Activated T-cell treated with anti-CD3 and anti-CD28 coated beads, Interleukin-2, amount 50 U/mL, for 72 hours (primary cell): Measurements from ENCODE around the gene RARA. TPM values are rescaled to one million over a fixed set of nuclear protein-coding genes. Genes with fewer than 3 reads are reported as not detected.

Experiments used
- ATAC-seq, 2 donors: fragments of 150-1000 bp; cut with Tn5 transposase; replicated peaks in 1 of 2; 2 replicates each; pipeline ENCODE4 v1.10.0; 2021; ENCODE audit warnings: moderate library complexity in 2 of 2, mild to moderate bottlenecking in 1 of 2
- DNase-seq, 2 donors: peaks; one replicate each; pipeline ENCODE4 v3.0.0; 2021 to 2022; ENCODE audit warnings: mixed read lengths in 1 of 2
- H3K27ac Mint-ChIP-seq: one replicate; pipeline ENCODE4 v1.8.0; 2022; ENCODE audit warnings: mild to moderate bottlenecking, moderate library complexity, mixed read lengths
- H3K27me3 Mint-ChIP-seq: one replicate; pipeline ENCODE4 v1.8.0; 2022; ENCODE audit warnings: low read depth, mixed read lengths
- H3K36me3 Mint-ChIP-seq, 2 donors: one replicate each; pipeline ENCODE4 v1.8.0; 2022; ENCODE audit warnings: mixed read lengths in 2 of 2, mild to moderate bottlenecking in 1 of 2; ENCODE audit not compliant: insufficient read depth in 2 of 2
- H3K4me1 Mint-ChIP-seq: one replicate; pipeline ENCODE4 v1.8.0; 2022; ENCODE audit warnings: low read depth, mixed read lengths
- H3K4me3 Mint-ChIP-seq, 2 donors: one replicate each; pipeline ENCODE4 v1.8.0; 2022; ENCODE audit warnings: mild to moderate bottlenecking in 2 of 2, mixed read lengths in 2 of 2, moderate library complexity in 2 of 2
- H3K9me3 Mint-ChIP-seq, 2 donors: one replicate each; pipeline ENCODE4 v1.8.0; 2022; ENCODE audit warnings: mixed read lengths in 2 of 2
- total RNA-seq, 2 donors: library from RNA; stranded (reverse); gene quantifications; one replicate each; pipeline ENCODE4 v1.2.3, GENCODE V29; 2022

The RARA gene
- total RNA-seq, 2 donors from 2014 or later: 33.4 to 45.2 TPM

GRCh38 chr17:40313668-40314583 is 4.9 kb downstream of the RARA start:
- Mint-ChIP-seq H3K9me3 (no peaks in the 10 kb centered on the region), H3K27ac (peak overlapping the region; percentile 66), H3K4me1 (peaks cover 54% of the 10 kb centered on the region), H3K4me3 (peak overlapping the region; percentile 61 to 72), H3K36me3 (no peaks in the 10 kb centered on the region), H3K27me3 (no peaks in the 10 kb centered on the region)
- no peak for DNase-seq
- no peak for ATAC-seq

- Mint-ChIP-seq H3K9me3 (no peaks in the 10 kb centered on the region), H3K27me3 (no peaks in the 10 kb centered on the region), H3K4me1 (peaks cover 61% of the 10 kb centered on the region), H3K27ac (peak overlapping the region; percentile 66), H3K4me3 (peak overlapping the region; percentile 61 to 72), H3K36me3 (no peaks in the 10 kb centered on the region)
- ATAC-seq (peak; percentile 70 to 71), DNase-seq (peak; percentile 92 to 96)
Observed at GRCh38 chr17:40314584-40314956, 5.6 kb downstream of the RARA start.

GRCh38 chr17:40315206-40315605 is 6.2 kb downstream of the RARA start:
- Mint-ChIP-seq H3K36me3 (no peaks in the 10 kb centered on the region), H3K4me3 (no peak overlapping the region), H3K27ac (no peak overlapping the region), H3K9me3 (no peaks in the 10 kb centered on the region), H3K27me3 (no peaks in the 10 kb centered on the region), H3K4me1 (peaks cover 67% of the 10 kb centered on the region)
- DNase-seq (no peak), ATAC-seq (no peak)

- H3K9me3 Mint-ChIP-seq: no peaks in the 10 kb centered on the region
- no peak overlapping the region for H3K27ac Mint-ChIP-seq
- peaks cover 74% of the 10 kb centered on the region for H3K4me1 Mint-ChIP-seq
- no peaks in the 10 kb centered on the region for H3K27me3 Mint-ChIP-seq
- no peak for DNase-seq
- H3K4me3 Mint-ChIP-seq: peak overlapping the region; percentile 6 to 27
- ATAC-seq: no peak
- no peaks in the 10 kb centered on the region for H3K36me3 Mint-ChIP-seq
Observed at GRCh38 chr17:40315678-40316570, 6.9 kb downstream of the RARA start.

- no peak for DNase-seq
- Mint-ChIP-seq H3K27me3 (no peaks in the 10 kb centered on the region), H3K27ac (no peak overlapping the region), H3K36me3 (no peaks in the 10 kb centered on the region), H3K4me3 (no peak overlapping the region), H3K9me3 (no peaks in the 10 kb centered on the region), H3K4me1 (peaks cover 83% of the 10 kb centered on the region)
- ATAC-seq: no peak
Observed at GRCh38 chr17:40316571-40317344, 7.8 kb downstream of the RARA start.

GRCh38 chr17:40317345-40317873 is 8.4 kb downstream of the RARA start:
- peak overlapping the region; percentile 88 for H3K27ac Mint-ChIP-seq
- no peaks in the 10 kb centered on the region for H3K27me3 Mint-ChIP-seq
- DNase-seq: peak in 1 of 2 donors; percentile 59
- H3K9me3 Mint-ChIP-seq: no peaks in the 10 kb centered on the region
- ATAC-seq: no peak
- peaks cover 0 to 2% of the 10 kb centered on the region in 2 donors for H3K36me3 Mint-ChIP-seq
- peaks cover 89% of the 10 kb centered on the region for H3K4me1 Mint-ChIP-seq
- H3K4me3 Mint-ChIP-seq: peak overlapping the region; percentile 91 to 97

- Mint-ChIP-seq H3K27me3 (no peaks in the 10 kb centered on the region), H3K9me3 (no peaks in the 10 kb centered on the region), H3K27ac (peak overlapping the region; percentile 90), H3K4me3 (peak overlapping the region; percentile 91 to 97), H3K4me1 (peaks cover 91% of the 10 kb centered on the region), H3K36me3 (peaks cover 0 to 2% of the 10 kb centered on the region in 2 donors)
- ATAC-seq (peak; percentile 62 to 69), DNase-seq (peak; percentile 89 to 92)
Observed at GRCh38 chr17:40317880-40318829, 9.2 kb downstream of the RARA start.

GRCh38 chr17:40318830-40319391 is 9.9 kb downstream of the RARA start:
- peaks cover 0 to 2% of the 10 kb centered on the region in 2 donors for H3K36me3 Mint-ChIP-seq
- peaks cover 91% of the 10 kb centered on the region for H3K4me1 Mint-ChIP-seq
- peak overlapping the region; percentile 91 to 97 for H3K4me3 Mint-ChIP-seq
- DNase-seq: peak in 1 of 2 donors; percentile 15
- ATAC-seq: no peak
- no peak overlapping the region for H3K27ac Mint-ChIP-seq
- H3K27me3 Mint-ChIP-seq: no peaks in the 10 kb centered on the region
- H3K9me3 Mint-ChIP-seq: no peaks in the 10 kb centered on the region

GRCh38 chr17:40319651-40320540 is 10.9 kb downstream of the RARA start:
- Mint-ChIP-seq H3K27ac (peak overlapping the region; percentile 56), H3K4me1 (peaks cover 91% of the 10 kb centered on the region), H3K4me3 (peak overlapping the region; percentile 91 to 97), H3K9me3 (no peaks in the 10 kb centered on the region), H3K36me3 (peaks cover 0 to 2% of the 10 kb centered on the region in 2 donors), H3K27me3 (no peaks in the 10 kb centered on the region)
- DNase-seq (peak; percentile 75 to 76), ATAC-seq (peak in 1 of 2 donors; percentile 6)

GRCh38 chr17:40320756-40321523 is 12.0 kb downstream of the RARA start:
- DNase-seq (no peak), ATAC-seq (no peak)
- Mint-ChIP-seq H3K27me3 (no peaks in the 10 kb centered on the region), H3K4me3 (peak overlapping the region; percentile 91 to 97), H3K36me3 (peaks cover 0 to 2% of the 10 kb centered on the region in 2 donors), H3K4me1 (peaks cover 89% of the 10 kb centered on the region), H3K9me3 (no peaks in the 10 kb centered on the region), H3K27ac (peak overlapping the region; percentile 56)
